ENCODE measurements around the gene ATRAID. TPM values are rescaled to one million over a fixed set of nuclear protein-coding genes. Genes with fewer than 3 reads are reported as not detected.

ATRAID gene
- total RNA-seq, 1 experiment from 2014 or later, result 97.2 TPM

DNA sequence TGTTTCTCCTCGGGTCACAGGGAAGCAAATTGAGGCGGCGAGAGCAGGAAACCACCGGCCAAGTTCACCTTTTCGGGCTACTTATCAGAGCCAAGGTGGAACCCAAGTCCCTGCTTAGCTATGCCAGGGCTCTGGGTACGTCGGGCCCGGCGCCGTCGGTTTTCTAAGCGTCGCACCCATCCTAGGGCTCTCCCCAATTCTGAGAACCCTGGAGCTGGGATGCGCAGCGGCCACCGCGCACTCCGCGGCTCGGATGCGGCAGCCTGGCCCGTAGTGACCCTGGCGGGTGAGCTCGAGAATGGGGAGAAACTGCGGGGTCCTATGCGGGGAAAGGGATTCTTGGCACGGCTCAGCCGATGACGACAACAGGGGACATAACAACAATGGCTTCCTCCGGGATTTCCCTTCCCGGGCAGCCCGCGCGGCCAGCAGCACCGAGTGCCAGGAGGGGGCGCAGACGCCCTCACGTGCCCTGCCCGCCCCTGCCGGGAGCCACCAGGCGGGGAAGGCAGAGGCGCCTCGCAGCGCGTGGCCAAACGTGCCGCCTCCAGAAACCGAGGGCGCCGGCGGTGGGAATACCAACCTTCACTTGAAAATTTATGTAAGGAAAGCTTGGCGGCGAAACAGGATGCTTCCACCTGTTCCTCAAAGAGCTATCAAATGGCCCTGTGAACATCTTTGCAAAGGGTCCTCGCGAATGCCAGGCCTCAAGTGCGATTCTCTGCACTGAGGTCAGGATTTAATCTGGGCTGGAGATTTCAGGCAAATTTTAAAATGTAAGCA, 53.1 kb downstream of the ATRAID start (continued):
- TF ChIP-seq USF2 (CRISPR knock-in tag; IDR thresholded peaks at IDR 0.05) (peak; percentile 90), SP1 (CRISPR knock-in tag; conservative IDR thresholded peaks at IDR 0.05) (no peak), MXD4 (CRISPR knock-in tag; IDR thresholded peaks at IDR 0.05; ENCODE audit: borderline replicate concordance) (no peak), NR3C1 (CRISPR knock-in tag; conservative IDR thresholded peaks at IDR 0.05; ENCODE audit: low read depth) (no peak), ZBTB43 (CRISPR knock-in tag; IDR thresholded peaks at IDR 0.05) (peak; percentile 84; the same call in 1 of the 2 replicates), OVOL2 (CRISPR knock-in tag; IDR thresholded peaks at IDR 0.05; ENCODE audit: borderline replicate concordance) (no peak), TP53 (CRISPR knock-in tag; IDR thresholded peaks at IDR 0.05) (no peak), ZMAT4 (CRISPR knock-in tag; IDR thresholded peaks at IDR 0.05) (no peak), ZNF281 (CRISPR knock-in tag; IDR thresholded peaks at IDR 0.05) (peak; percentile 84; the same call in 1 of the 2 replicates), JUN (CRISPR knock-in tag; IDR thresholded peaks at IDR 0.05) (no peak), MYBL2 (CRISPR knock-in tag; IDR thresholded peaks at IDR 0.05) (peak; percentile 97), ATF2 (CRISPR knock-in tag; IDR thresholded peaks at IDR 0.05; ENCODE audit: borderline replicate concordance, low read depth) (no peak), NFATC4 (CRISPR knock-in tag; IDR thresholded peaks at IDR 0.05) (no peak), STAT6 (CRISPR knock-in tag; conservative IDR thresholded peaks at IDR 0.05; ENCODE audit: low read depth) (0 out of 2 replicates have a peak, but pooled peaks have one; percentile 73), IRF2 (CRISPR knock-in tag; IDR thresholded peaks at IDR 0.05; ENCODE audit: borderline replicate concordance, low read depth) (no peak), SMAD3 (CRISPR knock-in tag; IDR thresholded peaks at IDR 0.05; ENCODE audit: borderline replicate concordance) (peak; percentile 78; the same call in 1 of the 2 replicates), ZNF219 (CRISPR knock-in tag; IDR thresholded peaks at IDR 0.05; ENCODE audit: borderline replicate concordance) (no peak), ATF3 (CRISPR knock-in tag; conservative IDR thresholded peaks at IDR 0.05) (no peak), FOXP1 (CRISPR knock-in tag; IDR thresholded peaks at IDR 0.05; ENCODE audit: borderline replicate concordance) (peak; percentile 97), ZNF138 (CRISPR knock-in tag; conservative IDR thresholded peaks at IDR 0.05) (peak; percentile 41; the same call in 1 of the 2 replicates), FOXJ3 (CRISPR knock-in tag; IDR thresholded peaks at IDR 0.05; ENCODE audit: borderline replicate concordance) (0 out of 2 replicates have a peak, but pooled peaks have one; percentile 29), KAT7 (CRISPR knock-in tag; IDR thresholded peaks at IDR 0.05; ENCODE audit: borderline replicate concordance) (peak; percentile 85; the same call in 1 of the 2 replicates)
- TF ChIP-seq, protein P1, sequence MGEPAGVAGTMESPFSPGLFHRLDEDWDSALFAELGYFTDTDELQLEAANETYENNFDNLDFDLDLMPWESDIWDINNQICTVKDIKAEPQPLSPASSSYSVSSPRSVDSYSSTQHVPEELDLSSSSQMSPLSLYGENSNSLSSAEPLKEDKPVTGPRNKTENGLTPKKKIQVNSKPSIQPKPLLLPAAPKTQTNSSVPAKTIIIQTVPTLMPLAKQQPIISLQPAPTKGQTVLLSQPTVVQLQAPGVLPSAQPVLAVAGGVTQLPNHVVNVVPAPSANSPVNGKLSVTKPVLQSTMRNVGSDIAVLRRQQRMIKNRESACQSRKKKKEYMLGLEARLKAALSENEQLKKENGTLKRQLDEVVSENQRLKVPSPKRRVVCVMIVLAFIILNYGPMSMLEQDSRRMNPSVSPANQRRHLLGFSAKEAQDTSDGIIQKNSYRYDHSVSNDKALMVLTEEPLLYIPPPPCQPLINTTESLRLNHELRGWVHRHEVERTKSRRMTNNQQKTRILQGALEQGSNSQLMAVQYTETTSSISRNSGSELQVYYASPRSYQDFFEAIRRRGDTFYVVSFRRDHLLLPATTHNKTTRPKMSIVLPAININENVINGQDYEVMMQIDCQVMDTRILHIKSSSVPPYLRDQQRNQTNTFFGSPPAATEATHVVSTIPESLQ (CRISPR knock-in tag; IDR thresholded peaks at IDR 0.05), result no peak
- TF ChIP-seq, protein P2, sequence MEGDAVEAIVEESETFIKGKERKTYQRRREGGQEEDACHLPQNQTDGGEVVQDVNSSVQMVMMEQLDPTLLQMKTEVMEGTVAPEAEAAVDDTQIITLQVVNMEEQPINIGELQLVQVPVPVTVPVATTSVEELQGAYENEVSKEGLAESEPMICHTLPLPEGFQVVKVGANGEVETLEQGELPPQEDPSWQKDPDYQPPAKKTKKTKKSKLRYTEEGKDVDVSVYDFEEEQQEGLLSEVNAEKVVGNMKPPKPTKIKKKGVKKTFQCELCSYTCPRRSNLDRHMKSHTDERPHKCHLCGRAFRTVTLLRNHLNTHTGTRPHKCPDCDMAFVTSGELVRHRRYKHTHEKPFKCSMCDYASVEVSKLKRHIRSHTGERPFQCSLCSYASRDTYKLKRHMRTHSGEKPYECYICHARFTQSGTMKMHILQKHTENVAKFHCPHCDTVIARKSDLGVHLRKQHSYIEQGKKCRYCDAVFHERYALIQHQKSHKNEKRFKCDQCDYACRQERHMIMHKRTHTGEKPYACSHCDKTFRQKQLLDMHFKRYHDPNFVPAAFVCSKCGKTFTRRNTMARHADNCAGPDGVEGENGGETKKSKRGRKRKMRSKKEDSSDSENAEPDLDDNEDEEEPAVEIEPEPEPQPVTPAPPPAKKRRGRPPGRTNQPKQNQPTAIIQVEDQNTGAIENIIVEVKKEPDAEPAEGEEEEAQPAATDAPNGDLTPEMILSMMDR (IDR thresholded peaks at IDR 0.05), result peak; percentile 46; the same call in 1 of the 2 replicates
